Activated CD4-positive, alpha-beta T cell treated with anti-CD3 and anti-CD28 coated beads, Interleukin-2, Interleukin-4, amounts not matched to agents 100 ng/mL and 50 ng/mL, durations not matched to agents 16 hours and 8 hours (primary cell): Measurements from ENCODE around the gene GRK6.
"Not testable (repeated sequence)": the region's sequence is repeated elsewhere in the genome, so short reads cannot be mapped to it uniquely, and the experiment has no call there.

ENCODE experiments used
- DNase-seq: peaks from one replicate; pipeline ENCODE4 v3.0.0-alpha.2; 2020; ENCODE audit warnings: low spot score

GRK6 gene

DNA sequence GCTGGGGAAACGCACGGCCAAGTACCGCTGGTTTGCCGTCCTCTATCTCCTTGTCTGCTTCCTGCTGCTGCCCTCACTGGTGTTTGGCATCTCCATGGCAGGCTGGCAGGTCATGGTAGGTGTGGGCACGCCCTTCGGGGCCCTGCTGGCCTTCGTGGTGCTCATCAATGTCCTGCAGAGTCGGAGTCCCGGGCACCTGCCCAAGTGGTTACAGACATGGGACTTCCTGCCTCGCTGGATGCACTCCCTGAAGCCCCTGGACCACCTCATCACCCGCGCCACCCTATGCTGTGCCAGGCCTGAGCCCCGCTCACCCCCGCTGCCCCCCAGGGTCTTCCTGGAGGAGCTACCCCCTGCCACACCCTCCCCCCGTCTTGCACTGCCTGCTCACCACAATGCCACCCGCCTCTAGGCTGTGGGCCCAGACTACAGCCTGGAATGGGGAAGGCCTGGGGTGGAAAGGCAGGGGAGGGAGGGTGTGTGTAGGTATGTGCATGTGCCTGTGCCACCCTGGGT lies 28.5 kb upstream of the GRK6 start:
- DNase-seq: no peak

DNA sequence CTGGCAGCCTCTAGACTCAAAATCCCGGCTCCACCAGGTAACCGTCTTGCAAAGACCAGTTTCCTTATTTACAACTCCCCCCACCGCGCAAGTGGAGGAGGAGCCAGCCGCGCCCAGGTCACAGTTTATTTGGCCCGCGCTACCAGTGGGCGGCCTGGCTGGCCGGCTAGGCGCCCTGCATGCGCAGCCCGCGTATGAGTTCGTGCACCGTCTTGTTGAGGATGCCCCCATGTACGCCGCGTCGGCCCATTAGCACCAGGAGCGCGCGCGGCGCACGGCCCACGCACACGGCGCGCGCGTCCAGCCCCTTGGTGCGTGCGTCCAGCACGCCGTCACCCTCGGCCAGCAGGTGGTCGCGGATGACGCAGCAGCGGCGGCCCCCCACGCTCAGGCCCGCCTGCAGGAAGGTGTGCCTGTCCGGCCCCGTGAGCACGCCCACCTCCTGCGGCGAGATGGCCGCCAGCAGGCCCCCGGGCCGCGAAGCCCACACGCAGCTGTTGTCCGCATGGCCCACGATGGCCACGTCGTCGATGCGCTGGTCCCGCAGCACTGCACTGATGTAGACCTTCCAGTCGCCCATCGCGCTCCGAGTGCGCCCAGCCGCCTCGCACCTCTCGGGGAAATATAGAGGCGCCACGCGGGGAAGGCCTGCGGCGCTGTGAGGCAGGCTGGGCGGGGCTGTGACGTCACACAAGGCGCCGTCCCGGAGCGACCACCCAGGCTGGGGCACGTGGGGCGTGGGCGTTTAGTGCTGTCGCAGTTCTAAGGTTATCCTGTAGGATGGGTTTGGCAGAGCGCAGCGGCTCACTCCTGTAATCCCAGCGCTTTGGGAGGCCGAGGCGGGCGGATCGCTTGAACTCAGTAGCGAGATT lies 26.2 kb upstream of the GRK6 start, which contains the start of gene PFN3:
Gene PFN3, minus strand, starts transcription at position 665 of the 872 bp plus-strand sequence. Its CDS starts 85 bp downstream, at position 580.
- DNase-seq: no peak

DNA sequence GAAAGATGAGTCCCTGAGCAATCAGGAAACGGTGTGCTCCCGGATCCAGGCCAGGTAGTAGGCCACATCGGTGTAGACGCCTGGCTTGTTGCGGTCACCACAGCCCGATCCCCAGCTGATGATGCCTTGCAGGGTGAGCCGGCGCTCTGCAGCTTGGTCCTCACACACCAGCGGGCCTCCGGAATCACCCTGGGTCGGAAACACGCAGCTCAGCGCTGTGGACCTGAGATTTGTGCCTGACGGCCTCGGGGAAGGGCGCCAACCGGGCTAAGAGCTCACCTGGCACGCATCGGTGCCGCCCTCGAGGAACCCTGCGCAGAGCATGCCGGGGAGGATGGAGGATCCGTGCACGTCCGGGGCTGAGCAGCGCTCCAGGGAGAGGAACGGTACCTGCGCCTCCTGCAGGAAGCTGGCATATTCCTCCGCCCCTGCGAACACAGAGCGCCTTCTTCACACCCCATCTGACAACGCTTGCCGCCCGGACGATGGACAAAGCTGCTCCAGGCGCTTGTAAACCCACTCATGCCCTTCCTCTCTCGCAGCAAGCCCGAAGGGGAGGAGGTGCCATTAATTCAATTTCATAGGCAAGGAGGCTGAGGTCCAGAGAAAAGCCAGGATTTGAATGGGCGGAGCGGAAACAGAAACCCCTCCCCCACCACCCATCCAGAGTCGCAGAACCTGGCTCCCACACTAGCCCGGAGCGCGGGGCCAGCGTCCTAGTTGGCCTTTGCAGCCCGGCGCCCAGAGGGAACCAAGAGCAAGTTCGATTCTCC lies 24.0 kb upstream of the GRK6 start:
- peak; percentile 62 for DNase-seq

- DNase-seq: peak; percentile 17
Measured at GRCh38 chr5:177403102-177403791, 23.2 kb upstream of the GRK6 start.

GRCh38 chr5:177403792-177404640 lies 22.5 kb upstream of the GRK6 start:
- DNase-seq: peak; percentile 82

DNA sequence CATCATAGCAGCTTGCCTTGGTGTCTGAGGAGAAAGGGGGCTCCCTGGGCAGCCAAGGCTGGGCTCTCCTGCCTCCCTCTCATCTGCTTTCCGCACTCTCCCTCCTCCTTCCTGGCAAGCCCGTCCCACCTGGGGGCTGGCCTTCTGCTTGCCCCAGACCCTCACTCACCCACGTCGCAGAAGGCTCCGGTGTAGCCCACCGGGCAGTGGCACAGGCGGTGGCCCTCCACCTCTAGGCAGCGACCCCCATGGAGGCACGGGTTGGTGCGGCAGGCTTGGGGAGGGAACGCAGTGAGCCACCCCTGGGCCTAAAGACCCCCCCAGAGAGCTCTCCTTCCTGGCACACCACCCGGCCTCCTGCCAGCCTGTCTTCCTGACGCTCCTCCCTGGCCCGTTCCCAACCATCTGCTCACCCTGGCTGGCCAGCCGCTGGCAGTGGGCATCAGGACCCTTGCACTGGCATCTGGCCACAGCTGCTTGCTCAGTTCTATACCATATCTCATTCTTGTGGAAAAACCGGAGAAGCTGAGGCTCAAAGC lies 21.8 kb upstream of the GRK6 start:
- DNase-seq: no peak

DNA sequence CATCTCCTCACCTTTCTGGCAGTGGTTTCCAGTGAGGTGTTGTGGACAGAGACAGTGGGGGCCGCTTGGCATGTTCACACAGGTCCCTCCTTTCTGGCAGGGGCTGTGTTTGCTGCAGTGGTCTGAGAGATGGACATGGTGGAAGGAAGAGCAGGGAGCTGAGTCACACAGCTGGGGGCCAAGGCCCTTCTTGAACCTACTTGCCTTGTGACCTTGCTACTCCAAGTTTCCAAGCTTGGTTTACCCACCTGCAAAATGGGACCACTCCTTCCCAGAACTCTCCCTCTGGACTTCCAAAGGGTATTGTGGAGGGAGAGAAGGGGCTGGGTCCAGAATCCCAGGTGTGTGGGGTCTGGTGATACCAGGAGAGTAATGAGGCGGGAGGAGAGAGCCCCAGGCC lies 21.2 kb upstream of the GRK6 start:
- no peak for DNase-seq

- DNase-seq: no peak
Measured at GRCh38 chr5:177405805-177406204, 20.7 kb upstream of the GRK6 start.

GRCh38 chr5:177409043-177409801 lies 17.3 kb upstream of the GRK6 start, which contains the start of gene F12:
Gene F12 (minus strand): TSS chr5:177409564. CDS start chr5:177409527, 37 bp downstream.
- no peak for DNase-seq

- no peak for DNase-seq
Measured at GRCh38 chr5:177410575-177410974, 15.9 kb upstream of the GRK6 start.

DNA sequence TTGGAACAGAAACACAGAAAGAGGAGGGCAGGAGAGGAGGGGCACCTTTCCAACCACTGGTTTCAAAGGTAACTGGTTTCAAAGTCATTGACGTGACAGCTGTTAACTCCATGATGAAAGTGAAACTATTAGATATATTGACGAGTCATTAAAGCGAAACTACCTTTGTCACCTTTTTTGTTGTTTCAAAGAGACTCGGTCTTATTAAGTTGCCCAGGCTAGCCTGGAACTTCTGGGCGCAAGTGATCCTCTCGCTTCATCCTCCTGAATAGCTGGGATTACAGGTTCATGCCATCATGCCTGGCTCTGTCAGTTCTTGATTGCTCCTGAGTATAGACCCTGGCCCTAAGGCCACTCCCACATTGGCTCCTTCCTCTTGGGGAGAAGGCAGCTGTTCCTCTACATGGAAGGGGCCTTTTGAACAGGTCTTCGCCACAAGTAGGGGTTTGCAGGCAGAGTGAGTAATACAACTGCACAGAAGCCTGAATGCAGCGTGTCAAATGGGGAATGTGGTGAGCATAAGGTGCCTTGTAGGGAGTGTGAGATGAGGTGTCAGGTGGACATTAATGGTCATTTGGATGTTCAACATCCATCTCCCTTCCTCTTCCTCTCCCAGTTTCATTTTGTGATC lies 13.8 kb upstream of the GRK6 start:
- peak; percentile 18 for DNase-seq

DNA sequence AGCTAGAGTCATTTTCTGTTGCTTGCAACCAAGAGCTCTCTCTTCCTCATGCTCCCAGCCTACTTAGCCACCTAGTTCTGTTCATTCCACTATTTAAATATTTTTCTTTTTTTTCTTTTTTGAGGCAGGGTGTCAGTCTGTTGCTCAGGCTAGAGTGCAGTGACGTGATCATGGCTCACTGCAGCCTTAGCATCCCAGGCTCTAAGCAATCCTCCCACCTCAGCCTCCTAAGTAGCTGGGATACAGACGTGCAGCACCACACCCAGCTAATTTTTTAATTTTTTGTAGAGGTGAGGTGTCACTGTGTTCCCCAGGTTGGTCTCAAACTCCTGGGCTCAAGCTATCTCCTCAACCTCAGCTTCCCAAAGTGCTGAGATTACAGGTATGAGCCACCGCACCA lies 12.0 kb upstream of the GRK6 start:
- DNase-seq: no peak

DNA sequence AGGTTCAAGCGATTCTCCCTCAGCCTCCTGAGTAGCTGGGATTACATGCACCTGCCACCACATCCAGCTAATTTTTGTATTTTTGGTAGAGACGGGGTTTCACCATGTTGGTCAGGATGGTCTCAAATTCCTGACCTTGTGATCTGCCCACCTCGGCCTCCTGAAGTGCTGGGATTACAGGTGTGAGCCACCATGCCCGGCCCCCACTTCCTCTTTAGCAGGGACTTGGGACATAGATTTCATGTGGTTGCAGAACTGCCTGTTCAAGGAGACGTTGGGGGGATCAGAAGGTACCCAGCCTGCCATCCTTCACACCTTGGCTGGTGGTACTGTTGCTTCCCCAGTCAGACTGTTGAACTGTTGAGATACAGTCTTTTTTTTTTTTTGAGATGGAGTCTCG lies 9.4 kb upstream of the GRK6 start:
- not testable (repeated sequence) for DNase-seq

GRCh38 chr5:177419046-177419445 lies 7.4 kb upstream of the GRK6 start:
- DNase-seq: no peak

DNA sequence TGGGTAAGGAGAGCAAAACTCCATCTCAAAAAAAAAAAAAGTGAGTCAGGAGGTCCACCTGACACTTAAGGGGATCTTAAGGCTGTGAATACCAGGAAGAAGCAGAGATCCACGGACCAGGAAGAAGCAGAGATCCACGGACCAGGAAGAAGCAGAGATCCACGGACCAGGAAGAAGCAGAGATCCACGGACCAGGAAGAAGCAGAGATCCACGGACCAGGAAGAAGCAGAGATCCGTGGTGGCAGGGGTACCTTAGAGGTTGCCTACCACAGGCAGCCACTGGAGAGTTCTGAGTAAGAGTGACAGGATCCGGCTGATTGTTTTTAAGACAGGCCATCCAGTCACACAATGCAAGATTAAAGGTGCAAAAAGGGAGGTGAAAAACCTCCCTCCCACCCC lies 6.0 kb upstream of the GRK6 start:
- not testable (repeated sequence) for DNase-seq

DNA sequence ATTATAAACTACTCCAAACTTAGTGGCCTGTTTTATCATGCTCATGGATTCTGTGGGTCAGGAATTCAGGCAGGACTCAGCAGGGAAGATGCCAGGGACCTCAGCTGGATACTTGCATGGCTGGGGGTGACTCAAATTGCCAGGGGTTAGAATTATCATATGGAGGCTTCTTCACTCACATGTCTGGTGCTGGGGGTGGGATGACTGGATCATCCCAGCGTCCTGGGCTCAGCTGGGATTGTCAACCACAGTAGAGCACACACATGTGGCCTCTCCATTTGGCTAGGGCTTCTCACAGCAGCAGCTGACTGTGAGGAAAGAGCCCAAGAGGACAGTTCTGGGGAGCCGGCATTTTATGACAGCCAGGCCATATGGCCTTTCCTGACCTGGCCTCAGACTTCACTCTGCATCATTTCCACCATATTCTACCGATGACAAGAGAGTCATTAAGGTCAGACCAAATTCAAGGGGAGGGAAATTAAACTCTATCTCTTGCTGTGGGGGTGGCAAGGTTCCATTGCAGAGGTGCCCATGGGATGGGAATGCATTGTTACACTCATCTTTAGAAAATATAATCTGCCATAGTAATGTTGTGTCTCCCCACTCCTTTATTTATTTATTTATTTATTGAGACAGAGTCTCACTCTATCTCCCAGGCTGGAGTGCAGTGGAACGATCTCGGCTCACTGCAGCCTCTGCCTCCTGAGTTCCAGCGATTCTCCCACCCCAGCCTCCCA lies 5.2 kb upstream of the GRK6 start:
- no peak for DNase-seq

- no peak for DNase-seq
Measured at GRCh38 chr5:177423671-177424070, 2.8 kb upstream of the GRK6 start.

DNA sequence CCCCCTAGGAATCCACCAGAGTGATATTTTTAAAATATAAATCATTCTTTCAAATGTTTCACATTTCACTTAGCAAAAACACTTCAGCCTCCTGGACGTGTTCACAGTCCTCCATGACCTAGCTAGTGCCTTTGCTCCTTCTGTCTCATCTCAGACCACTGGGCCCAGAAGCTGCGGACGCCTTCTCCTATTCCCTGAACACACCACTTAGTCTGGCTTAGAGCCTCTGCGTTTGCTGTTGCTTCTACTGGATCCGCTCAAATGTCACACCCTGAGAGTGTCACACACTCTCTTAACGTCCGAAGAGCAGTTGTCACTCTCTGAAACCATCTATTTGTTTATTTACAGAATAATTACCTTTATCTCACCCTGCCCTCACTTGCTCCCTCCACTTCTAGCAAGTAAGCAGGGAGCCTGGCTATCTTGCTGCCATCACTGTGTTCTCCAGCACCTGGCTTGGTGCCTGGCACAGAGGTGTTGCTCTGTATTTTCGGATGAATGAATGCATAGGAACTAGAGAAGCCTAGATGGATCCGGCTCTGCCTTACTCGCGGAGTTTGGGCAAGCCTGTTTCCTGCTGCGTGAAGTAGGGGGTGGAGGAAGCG lies 1.2 kb upstream of the GRK6 start:
- no peak for DNase-seq
